DMS 273 treated with DMSO at 0.1 percent for 48 hours (cell line): Measurements from ENCODE around the gene SH2D3C.

Source experiments
- DNase-seq: peaks from one replicate; lab custom pipeline; 2025; lab: John Stamatoyannopoulos, UW

SH2D3C gene

GRCh38 chr9:127808347-127809001 is 30.0 kb upstream of the SH2D3C start:
- no peak for DNase-seq

GRCh38 chr9:127806871-127807270 is 28.4 kb upstream of the SH2D3C start:
- no peak for DNase-seq

GRCh38 chr9:127805620-127806019 is 27.2 kb upstream of the SH2D3C start:
- DNase-seq: no peak

- no peak for DNase-seq
These were observed 25.3 kb upstream of the SH2D3C start for GRCh38 chr9:127803507-127804352.

- peak; percentile 62 for DNase-seq
These were observed 24.3 kb upstream of the SH2D3C start, which contains the start of gene FPGS for GRCh38 chr9:127802576-127803443. Gene FPGS (plus strand): TSS chr9:127802882. CDS start chr9:127802925, 43 bp downstream.

GRCh38 chr9:127801955-127802575 is 23.6 kb upstream of the SH2D3C start:
- no peak for DNase-seq

GRCh38 chr9:127796852-127797370 is 18.4 kb upstream of the SH2D3C start:
- no peak for DNase-seq

GRCh38 chr9:127796225-127796813 is 17.9 kb upstream of the SH2D3C start:
- no peak for DNase-seq

GRCh38 chr9:127794001-127794791 is 15.7 kb upstream of the SH2D3C start:
- DNase-seq: no peak

GRCh38 chr9:127793093-127793708 is 14.7 kb upstream of the SH2D3C start:
- DNase-seq: peak; percentile 62

- DNase-seq: no peak
These were observed 14.1 kb upstream of the SH2D3C start for GRCh38 chr9:127792417-127793031.

GRCh38 chr9:127791085-127791484 is 12.6 kb upstream of the SH2D3C start:
- no peak for DNase-seq

GRCh38 chr9:127790094-127790855 is 11.8 kb upstream of the SH2D3C start:
- DNase-seq: no peak

- no peak for DNase-seq
These were observed 10.7 kb upstream of the SH2D3C start for GRCh38 chr9:127789179-127789578.

- no peak for DNase-seq
These were observed 10.0 kb upstream of the SH2D3C start for GRCh38 chr9:127788337-127789011.

GRCh38 chr9:127786773-127787104 is 8.3 kb upstream of the SH2D3C start:
- no peak for DNase-seq

GRCh38 chr9:127785933-127786772 is 7.7 kb upstream of the SH2D3C start, which contains the start of gene CDK9:
Gene CDK9 (plus strand): TSS chr9:127786034. CDS start chr9:127786149, 115 bp downstream.
- DNase-seq: peak; percentile 40
